ENCODE data around the gene CTPS2.
A peak's percentile ranks its signal among the peaks of the same experiment; 100 is the strongest.

The CTPS2 gene

DNA sequence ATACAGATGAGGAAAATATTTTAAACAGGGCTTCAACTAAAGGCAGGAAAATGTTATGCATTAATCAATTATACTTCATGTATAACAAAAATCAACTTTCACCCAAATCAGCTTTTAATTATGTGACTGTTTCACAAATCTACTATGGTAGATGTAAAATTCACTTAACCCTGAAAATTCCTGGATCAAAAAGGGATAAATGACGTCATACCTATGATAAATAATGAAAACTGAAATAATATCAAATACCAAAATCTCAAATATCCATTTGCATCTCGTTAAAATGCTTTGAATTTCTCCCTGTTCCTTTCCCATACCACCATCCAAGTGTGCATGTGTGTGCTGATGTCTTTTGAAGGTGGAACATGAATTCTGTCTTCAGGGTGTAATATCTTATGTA is 51.0 kb downstream of the CTPS2 start:
- H3K27ac ChIP-seq (ENCODE audit: low read depth, low read length), result no peak overlapping the region
- no peak overlapping the region for H3K4me3 ChIP-seq (ENCODE audit: low read depth in 1 of 2, low read length in 2 of 2)
- H3K4me1 ChIP-seq (ENCODE audit: control insufficient read depth in 1 of 2, insufficient read depth in 2 of 2, low read length in 2 of 2), result no peaks in the 10 kb centered on the region
- no peaks in the 10 kb centered on the region for H3K27me3 ChIP-seq (ENCODE audit: control insufficient read depth in 1 of 2, insufficient read depth in 2 of 2, low read length in 2 of 2)
- no peaks in the 10 kb centered on the region for H3K9me3 ChIP-seq (ENCODE audit: control insufficient read depth in 1 of 2, low read length in 2 of 2)
- peaks cover 0 to 3% of the 10 kb centered on the region in 2 donors for H3K36me3 ChIP-seq (ENCODE audit: control insufficient read depth in 1 of 2, insufficient read depth in 2 of 2, low read length in 2 of 2)
- H3K9ac ChIP-seq (ENCODE audit: low read depth in 1 of 2, low read length in 2 of 2), result no peak overlapping the region

- H3K27ac ChIP-seq (ENCODE audit: low read depth, low read length), result no peak overlapping the region
- H3K9me3 ChIP-seq (ENCODE audit: control insufficient read depth in 1 of 2, low read length in 2 of 2), result no peaks in the 10 kb centered on the region
- H3K4me1 ChIP-seq (ENCODE audit: control insufficient read depth in 1 of 2, insufficient read depth in 2 of 2, low read length in 2 of 2), result no peaks in the 10 kb centered on the region
- H3K36me3 ChIP-seq (ENCODE audit: control insufficient read depth in 1 of 2, insufficient read depth in 2 of 2, low read length in 2 of 2), result peaks cover 0 to 3% of the 10 kb centered on the region in 2 donors
- H3K9ac ChIP-seq (ENCODE audit: low read depth in 1 of 2, low read length in 2 of 2), result no peak overlapping the region
- H3K4me3 ChIP-seq (ENCODE audit: low read depth in 1 of 2, low read length in 2 of 2), result no peak overlapping the region
- H3K27me3 ChIP-seq (ENCODE audit: control insufficient read depth in 1 of 2, insufficient read depth in 2 of 2, low read length in 2 of 2), result no peaks in the 10 kb centered on the region
Measured at GRCh38 chrX:16659321-16659720, 53.1 kb downstream of the CTPS2 start.

GRCh38 chrX:16658284-16658683 is 54.2 kb downstream of the CTPS2 start:
- no peaks in the 10 kb centered on the region for H3K9me3 ChIP-seq (ENCODE audit: control insufficient read depth in 1 of 2, low read length in 2 of 2)
- H3K9ac ChIP-seq (ENCODE audit: low read depth in 1 of 2, low read length in 2 of 2), result no peak overlapping the region
- no peaks in the 10 kb centered on the region for H3K4me1 ChIP-seq (ENCODE audit: control insufficient read depth in 1 of 2, insufficient read depth in 2 of 2, low read length in 2 of 2)
- peaks cover 0 to 3% of the 10 kb centered on the region in 2 donors for H3K36me3 ChIP-seq (ENCODE audit: control insufficient read depth in 1 of 2, insufficient read depth in 2 of 2, low read length in 2 of 2)
- no peak overlapping the region for H3K4me3 ChIP-seq (ENCODE audit: low read depth in 1 of 2, low read length in 2 of 2)
- no peaks in the 10 kb centered on the region for H3K27me3 ChIP-seq (ENCODE audit: control insufficient read depth in 1 of 2, insufficient read depth in 2 of 2, low read length in 2 of 2)
- no peak overlapping the region for H3K27ac ChIP-seq (ENCODE audit: low read depth, low read length)

DNA sequence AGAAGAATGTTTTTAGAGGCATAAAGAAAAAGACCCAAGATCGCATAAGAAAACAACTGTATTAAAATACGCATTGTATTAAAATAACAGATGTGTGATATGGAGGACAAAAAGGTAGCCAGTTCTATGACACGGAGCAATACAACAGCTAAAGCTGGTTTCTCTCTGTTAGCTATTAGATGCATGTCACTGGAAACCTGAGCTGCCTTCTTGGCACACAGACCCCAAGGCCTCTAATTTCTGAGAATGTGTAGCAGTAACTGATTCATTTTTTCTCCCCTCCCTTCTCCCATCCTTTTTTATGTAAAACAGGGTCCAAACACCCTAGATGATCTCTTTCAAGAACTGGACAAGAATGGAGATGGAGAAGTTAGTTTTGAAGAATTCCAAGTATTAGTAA is 58.4 kb downstream of the CTPS2 start:
- Histone ChIP-seq H3K27me3 (ENCODE audit: control insufficient read depth in 1 of 2, insufficient read depth in 2 of 2, low read length in 2 of 2) (no peaks in the 10 kb centered on the region), H3K9ac (ENCODE audit: low read depth in 1 of 2, low read length in 2 of 2) (no peak overlapping the region), H3K9me3 (ENCODE audit: control insufficient read depth in 1 of 2, low read length in 2 of 2) (no peaks in the 10 kb centered on the region), H3K36me3 (ENCODE audit: control insufficient read depth in 1 of 2, insufficient read depth in 2 of 2, low read length in 2 of 2) (no peaks in the 10 kb centered on the region), H3K27ac (ENCODE audit: low read depth, low read length) (no peak overlapping the region), H3K4me3 (ENCODE audit: low read depth in 1 of 2, low read length in 2 of 2) (no peak overlapping the region), H3K4me1 (ENCODE audit: control insufficient read depth in 1 of 2, insufficient read depth in 2 of 2, low read length in 2 of 2) (no peaks in the 10 kb centered on the region)

- Histone ChIP-seq H3K36me3 (ENCODE audit: control insufficient read depth in 1 of 2, insufficient read depth in 2 of 2, low read length in 2 of 2) (no peaks in the 10 kb centered on the region), H3K9ac (ENCODE audit: low read depth in 1 of 2, low read length in 2 of 2) (no peak overlapping the region), H3K27me3 (ENCODE audit: control insufficient read depth in 1 of 2, insufficient read depth in 2 of 2, low read length in 2 of 2) (no peaks in the 10 kb centered on the region), H3K4me1 (ENCODE audit: control insufficient read depth in 1 of 2, insufficient read depth in 2 of 2, low read length in 2 of 2) (no peaks in the 10 kb centered on the region), H3K9me3 (ENCODE audit: control insufficient read depth in 1 of 2, low read length in 2 of 2) (no peaks in the 10 kb centered on the region), H3K4me3 (ENCODE audit: low read depth in 1 of 2, low read length in 2 of 2) (peak overlapping the region in 1 of 2 donors; percentile 28), H3K27ac (ENCODE audit: low read depth, low read length) (no peak overlapping the region)
Measured at GRCh38 chrX:16653424-16653823, 59.0 kb downstream of the CTPS2 start.

DNA sequence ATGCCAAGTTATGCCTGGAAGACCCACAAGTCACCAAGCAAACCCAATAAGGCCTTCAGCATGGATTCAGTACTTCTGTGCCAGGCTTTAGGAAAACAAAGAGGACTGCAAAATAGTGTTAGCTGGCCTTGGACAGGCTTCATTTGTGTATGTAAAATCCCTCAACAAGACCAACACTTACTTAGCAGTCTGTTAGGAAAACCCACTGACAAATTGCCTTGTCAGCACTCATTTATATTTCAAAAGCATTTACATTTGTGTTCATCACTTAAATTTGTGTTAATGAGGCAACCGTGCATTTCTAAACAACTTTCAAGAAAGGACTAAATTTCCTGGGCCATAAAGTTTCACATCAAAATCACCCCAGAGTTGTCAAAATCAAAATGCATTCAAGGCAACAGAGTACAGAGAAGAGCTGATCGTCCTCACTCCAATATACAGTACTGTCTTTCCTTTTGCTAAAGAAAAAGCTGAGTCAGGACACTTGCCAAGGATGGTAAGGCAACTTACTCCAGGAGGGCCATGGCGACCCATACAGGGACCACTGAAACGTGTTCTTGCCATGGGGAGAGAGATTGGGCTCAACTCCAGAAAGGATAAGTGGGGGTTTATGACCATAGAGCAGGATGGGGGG is 61.0 kb downstream of the CTPS2 start:
- H3K4me3 ChIP-seq (ENCODE audit: low read depth in 1 of 2, low read length in 2 of 2), result peak overlapping the region; percentile 3 to 52
- no peaks in the 10 kb centered on the region for H3K27me3 ChIP-seq (ENCODE audit: control insufficient read depth in 1 of 2, insufficient read depth in 2 of 2, low read length in 2 of 2)

GRCh38 chrX:16649858-16650257 is 62.6 kb downstream of the CTPS2 start, which contains the start of gene S100G:
TSS of gene S100G (plus strand) at chrX:16650158. CDS start at chrX:16651007, 849 bp downstream.
- Histone ChIP-seq H3K4me3 (ENCODE audit: low read depth in 1 of 2, low read length in 2 of 2) (no peak within 1 kb of the TSS), H3K36me3 (ENCODE audit: control insufficient read depth in 1 of 2, insufficient read depth in 2 of 2, low read length in 2 of 2) (no peaks in the 10 kb centered on the region), H3K9me3 (ENCODE audit: control insufficient read depth in 1 of 2, low read length in 2 of 2) (no peaks in the 10 kb centered on the region), H3K27ac (ENCODE audit: low read depth, low read length) (no peak within 1 kb of the TSS), H3K9ac (ENCODE audit: low read depth in 1 of 2, low read length in 2 of 2) (no peak within 1 kb of the TSS), H3K4me1 (ENCODE audit: control insufficient read depth in 1 of 2, insufficient read depth in 2 of 2, low read length in 2 of 2) (peaks cover 0 to 10% of the 10 kb centered on the region in 2 donors), H3K27me3 (ENCODE audit: control insufficient read depth in 1 of 2, insufficient read depth in 2 of 2, low read length in 2 of 2) (no peaks in the 10 kb centered on the region)

More for the DNA sequence above, 61.0 kb downstream of the CTPS2 start:
- H3K4me1 ChIP-seq (ENCODE audit: control insufficient read depth in 1 of 2, insufficient read depth in 2 of 2, low read length in 2 of 2), result no peaks in the 10 kb centered on the region
- H3K36me3 ChIP-seq (ENCODE audit: control insufficient read depth in 1 of 2, insufficient read depth in 2 of 2, low read length in 2 of 2), result no peaks in the 10 kb centered on the region
- no peak overlapping the region for H3K27ac ChIP-seq (ENCODE audit: low read depth, low read length)
- no peaks in the 10 kb centered on the region for H3K9me3 ChIP-seq (ENCODE audit: control insufficient read depth in 1 of 2, low read length in 2 of 2)
- no peak overlapping the region for H3K9ac ChIP-seq (ENCODE audit: low read depth in 1 of 2, low read length in 2 of 2)

- Histone ChIP-seq H3K36me3 (ENCODE audit: control insufficient read depth in 1 of 2, insufficient read depth in 2 of 2, low read length in 2 of 2) (no peaks in the 10 kb centered on the region), H3K27ac (ENCODE audit: low read depth, low read length) (peak overlapping the region; percentile 42), H3K27me3 (ENCODE audit: control insufficient read depth in 1 of 2, insufficient read depth in 2 of 2, low read length in 2 of 2) (no peaks in the 10 kb centered on the region)
Measured at GRCh38 chrX:16646366-16647138, 65.9 kb downstream of the CTPS2 start.

GRCh38 chrX:16643176-16643575 is 69.3 kb downstream of the CTPS2 start:
- Histone ChIP-seq H3K27ac (ENCODE audit: low read depth, low read length) (no peak overlapping the region), H3K4me3 (ENCODE audit: low read depth in 1 of 2, low read length in 2 of 2) (no peak overlapping the region), H3K9ac (ENCODE audit: low read depth in 1 of 2, low read length in 2 of 2) (no peak overlapping the region), H3K27me3 (ENCODE audit: control insufficient read depth in 1 of 2, insufficient read depth in 2 of 2, low read length in 2 of 2) (no peaks in the 10 kb centered on the region), H3K4me1 (ENCODE audit: control insufficient read depth in 1 of 2, insufficient read depth in 2 of 2, low read length in 2 of 2) (peaks cover 8 to 35% of the 10 kb centered on the region in 2 donors), H3K36me3 (ENCODE audit: control insufficient read depth in 1 of 2, insufficient read depth in 2 of 2, low read length in 2 of 2) (peaks cover 0 to 5% of the 10 kb centered on the region in 2 donors), H3K9me3 (ENCODE audit: control insufficient read depth in 1 of 2, low read length in 2 of 2) (no peaks in the 10 kb centered on the region)

More at GRCh38 chrX:16646366-16647138, 65.9 kb downstream of the CTPS2 start:
- Histone ChIP-seq H3K9ac (ENCODE audit: low read depth in 1 of 2, low read length in 2 of 2) (peak overlapping the region; percentile 1 to 13), H3K4me3 (ENCODE audit: low read depth in 1 of 2, low read length in 2 of 2) (no peak overlapping the region), H3K4me1 (ENCODE audit: control insufficient read depth in 1 of 2, insufficient read depth in 2 of 2, low read length in 2 of 2) (peaks cover 3 to 34% of the 10 kb centered on the region in 2 donors), H3K9me3 (ENCODE audit: control insufficient read depth in 1 of 2, low read length in 2 of 2) (no peaks in the 10 kb centered on the region)

GRCh38 chrX:16640823-16641222 is 71.6 kb downstream of the CTPS2 start:
- Histone ChIP-seq H3K36me3 (ENCODE audit: control insufficient read depth in 1 of 2, insufficient read depth in 2 of 2, low read length in 2 of 2) (peaks cover 0 to 5% of the 10 kb centered on the region in 2 donors), H3K4me3 (ENCODE audit: low read depth in 1 of 2, low read length in 2 of 2) (no peak overlapping the region), H3K27ac (ENCODE audit: low read depth, low read length) (no peak overlapping the region), H3K27me3 (ENCODE audit: control insufficient read depth in 1 of 2, insufficient read depth in 2 of 2, low read length in 2 of 2) (no peaks in the 10 kb centered on the region), H3K9me3 (ENCODE audit: control insufficient read depth in 1 of 2, low read length in 2 of 2) (no peaks in the 10 kb centered on the region), H3K9ac (ENCODE audit: low read depth in 1 of 2, low read length in 2 of 2) (no peak overlapping the region), H3K4me1 (ENCODE audit: control insufficient read depth in 1 of 2, insufficient read depth in 2 of 2, low read length in 2 of 2) (peaks cover 8 to 29% of the 10 kb centered on the region in 2 donors)
